Measurements from ENCODE around the gene LMO2.
"Not testable (repeated sequence)": the region's sequence is repeated elsewhere in the genome, so short reads cannot be mapped to it uniquely, and the experiment has no call there.

Gene LMO2

DNA sequence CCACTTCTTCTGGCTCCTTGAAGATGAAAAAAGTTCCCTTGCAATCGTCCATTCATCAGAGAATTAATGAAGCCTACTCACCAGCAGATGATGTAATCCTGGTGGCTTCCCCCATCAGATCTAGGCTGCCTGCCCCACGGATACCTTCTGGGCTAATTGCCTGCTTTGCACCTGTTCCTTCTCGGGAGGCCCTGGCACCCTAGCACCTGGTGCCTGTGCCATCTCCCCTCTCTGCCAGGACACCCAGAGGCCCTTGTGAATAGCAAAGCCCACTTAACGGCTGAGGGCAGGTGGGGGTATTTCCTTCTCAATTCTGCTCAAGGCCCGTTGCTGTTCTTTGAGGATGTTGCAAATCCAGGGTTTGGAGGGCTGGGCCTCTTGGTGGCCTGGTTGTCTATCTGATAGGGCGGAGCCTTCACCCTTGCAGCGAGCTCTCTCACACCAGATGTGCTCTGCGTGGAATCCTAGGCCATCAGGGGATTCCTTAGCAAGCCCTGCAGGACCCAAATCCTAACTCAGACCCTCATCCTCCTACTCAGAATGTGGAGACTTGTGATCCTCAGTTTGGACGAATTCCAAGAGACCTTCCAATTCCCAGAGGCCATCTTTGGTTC is at the start of gene LMO2:
Gene LMO2 (minus strand): TSS at position 363 of the 614 bp plus-strand sequence. CDS start 22,360 bp downstream, outside the sequence.
- DNase-seq (ENCODE audit: low read depth) = no peak

DNA sequence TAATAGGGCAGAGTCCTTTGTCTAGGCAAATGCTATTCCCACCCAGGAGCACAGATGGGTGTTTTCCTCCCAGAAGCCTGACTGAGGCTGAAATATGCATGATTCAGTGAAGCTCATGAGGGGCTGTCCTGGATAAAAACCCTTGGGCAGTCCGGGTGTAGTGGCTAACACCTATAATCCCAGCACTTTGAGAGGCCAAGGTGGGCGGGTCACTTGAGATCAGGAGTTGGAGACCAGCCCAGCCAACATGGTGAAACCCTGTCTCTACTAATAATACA is 48.6 kb upstream of the LMO2 start:
- no peak for DNase-seq (ENCODE audit: low read depth)

DNA sequence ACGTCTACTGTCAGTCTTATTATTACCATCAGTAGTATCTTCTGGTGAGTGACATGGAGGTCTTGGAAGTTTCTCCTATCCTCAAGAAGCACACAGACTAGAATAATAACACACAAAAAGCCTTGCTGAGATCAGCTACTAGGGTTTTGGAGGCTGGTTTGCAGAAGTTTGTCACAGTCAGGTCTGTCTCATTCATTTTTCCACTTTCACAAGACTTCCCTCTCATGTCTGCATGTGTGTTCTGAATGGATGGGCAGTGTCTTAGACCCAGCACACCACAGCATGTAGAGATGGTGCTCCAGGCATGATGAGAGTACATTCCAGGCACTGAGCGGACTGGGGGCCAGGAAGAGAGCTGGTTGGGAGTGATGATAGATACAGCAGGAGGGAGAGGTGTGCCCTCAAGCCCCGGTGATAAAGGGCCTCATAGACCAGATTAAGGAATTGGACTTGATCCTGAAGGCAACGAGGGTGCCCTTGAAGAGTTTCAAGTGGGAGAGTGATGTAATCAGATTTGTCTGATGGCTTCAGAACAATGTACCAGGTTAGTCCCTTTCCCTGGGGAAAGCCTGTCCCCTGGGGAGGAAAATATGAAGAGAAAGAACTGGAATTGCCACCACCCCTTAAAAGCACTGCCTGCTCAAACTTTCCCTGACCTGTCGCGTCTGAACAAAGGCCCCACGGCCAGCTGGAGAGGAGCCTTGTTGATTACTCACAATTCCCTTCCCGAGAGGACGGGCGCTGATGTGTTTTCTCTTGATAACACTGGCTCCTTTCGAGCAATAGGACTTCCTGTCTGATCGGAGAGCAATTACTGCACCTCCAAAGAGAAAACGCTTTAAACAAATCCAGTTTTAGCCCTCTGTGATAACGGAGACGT is 45.1 kb upstream of the LMO2 start:
- no peak for DNase-seq (ENCODE audit: low read depth)

DNA sequence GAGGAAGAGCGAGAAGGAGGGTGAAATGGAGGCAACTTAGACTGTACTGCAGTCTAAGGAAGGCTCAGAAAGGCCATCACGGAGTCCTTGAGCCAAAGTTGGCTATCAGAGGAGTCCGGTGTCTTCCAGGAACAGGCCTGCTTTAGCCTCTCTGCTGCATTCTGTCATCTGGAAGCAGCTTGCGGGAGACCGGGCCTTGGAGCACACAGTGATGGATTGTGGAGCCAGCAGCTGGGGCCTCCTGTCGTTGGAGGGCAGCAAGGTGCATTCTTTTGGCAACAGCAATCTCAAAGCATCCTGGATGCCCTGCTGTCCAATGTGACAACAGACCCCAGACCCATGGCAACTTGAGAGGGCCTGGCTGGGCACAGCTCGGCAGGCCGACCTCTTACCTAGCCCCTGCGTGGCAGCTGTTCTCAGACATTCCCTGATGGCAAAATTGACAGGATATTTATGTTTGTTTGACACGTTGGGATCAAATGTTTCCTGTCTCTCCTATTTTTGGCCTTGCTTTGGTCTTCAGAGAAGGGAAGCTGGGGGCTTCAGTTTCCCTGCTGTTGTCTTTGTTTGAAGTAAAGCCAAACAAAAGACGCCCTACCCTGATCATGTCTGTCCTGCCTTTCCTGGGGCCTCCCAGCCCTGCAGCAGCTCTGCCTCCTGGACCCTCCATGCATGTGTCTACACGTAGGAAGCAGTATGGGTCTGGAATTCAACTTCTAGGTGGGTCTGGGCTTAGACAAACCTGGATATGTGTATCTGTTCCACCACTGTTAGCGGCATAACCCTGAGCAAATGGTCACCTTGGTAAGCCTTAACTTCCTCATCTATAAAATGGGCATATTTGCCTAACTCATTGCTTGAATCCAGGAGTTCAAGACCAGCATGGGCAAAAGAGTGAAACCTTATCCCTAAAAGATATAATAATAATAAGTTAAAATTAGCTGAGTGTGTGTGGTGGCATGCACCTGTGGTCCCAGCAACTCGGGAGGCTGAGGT is 43.9 kb upstream of the LMO2 start:
- no peak for DNase-seq (ENCODE audit: low read depth)

DNA sequence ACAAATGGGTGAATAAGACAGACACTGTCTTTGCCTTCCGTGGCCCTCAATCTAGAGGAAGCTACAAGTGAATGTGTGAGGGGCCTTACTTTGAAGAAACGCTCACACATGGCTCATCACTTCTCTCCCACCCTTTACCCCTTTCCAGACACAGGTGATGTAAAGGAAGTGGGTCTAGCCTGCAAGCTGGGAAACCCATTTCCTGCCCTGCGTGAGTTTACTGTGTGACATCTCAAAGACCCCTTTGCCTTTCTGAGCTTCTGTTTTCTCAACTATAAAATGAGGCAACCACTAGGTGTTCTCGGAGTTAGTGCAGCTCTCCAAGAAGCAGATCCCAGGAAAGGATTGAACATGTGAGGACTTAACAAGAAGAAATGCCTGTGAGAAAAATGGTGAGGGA is 43.1 kb upstream of the LMO2 start:
- DNase-seq (ENCODE audit: low read depth) = no peak

DNA sequence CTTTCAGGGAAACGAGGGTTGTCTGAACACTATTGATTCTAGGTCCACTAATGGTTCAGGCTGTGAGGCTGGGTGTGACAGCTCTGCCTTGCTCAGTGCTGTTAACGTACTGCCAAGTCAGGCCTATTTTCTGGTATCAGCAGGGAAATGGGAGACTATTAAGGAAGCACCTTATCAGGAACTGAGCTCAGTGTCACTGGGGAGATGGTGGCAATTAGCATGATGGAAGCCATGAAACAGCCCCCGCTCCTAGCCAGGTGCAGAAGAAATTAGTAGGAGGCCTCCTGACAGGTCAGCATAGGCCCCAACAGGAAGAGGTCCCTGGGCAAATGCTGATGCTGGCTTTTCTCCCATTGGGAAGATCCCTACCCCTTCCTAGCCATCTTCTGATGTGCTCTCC is 42.6 kb upstream of the LMO2 start:
- no peak for DNase-seq (ENCODE audit: low read depth)

DNA sequence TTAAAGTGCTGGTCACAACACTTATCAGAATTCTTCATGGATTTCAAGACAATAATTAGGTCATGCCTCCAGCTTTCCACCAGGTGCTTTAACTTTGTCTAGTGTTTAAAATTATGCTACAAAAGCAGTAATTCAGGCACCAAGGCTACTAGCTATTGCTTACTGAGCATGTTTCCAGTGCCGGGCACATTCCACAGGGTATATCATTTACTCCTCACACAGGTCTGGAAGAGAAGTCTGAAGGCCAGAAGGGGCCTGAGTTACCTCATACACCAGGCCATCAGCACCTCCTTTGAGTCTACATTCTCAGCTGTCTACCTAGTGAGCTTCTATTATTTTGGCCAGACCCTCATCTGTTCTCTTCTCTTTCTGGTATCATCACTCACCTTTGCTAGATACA is 41.7 kb upstream of the LMO2 start:
- no peak for DNase-seq (ENCODE audit: low read depth)

DNA sequence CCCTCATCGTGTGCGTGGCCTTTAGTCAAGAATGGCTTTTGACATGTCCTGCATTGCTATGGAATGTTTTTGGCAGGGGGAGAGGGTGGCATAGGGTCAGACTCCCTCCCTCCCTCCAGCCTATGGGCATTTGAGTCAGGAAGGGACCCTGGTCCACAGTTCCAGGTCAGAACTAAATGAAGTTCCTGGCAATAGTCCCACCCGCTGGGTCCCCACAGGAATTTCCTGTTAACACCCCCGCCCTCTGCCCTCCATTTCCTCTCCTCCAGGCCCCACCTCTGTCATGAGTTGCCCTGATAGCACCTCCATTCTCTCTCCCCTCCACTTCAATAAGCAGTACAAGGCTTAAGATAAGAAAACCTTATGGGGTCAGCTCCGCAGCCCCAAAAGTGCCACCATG is 40.8 kb upstream of the LMO2 start:
- DNase-seq (ENCODE audit: low read depth) = no peak

DNA sequence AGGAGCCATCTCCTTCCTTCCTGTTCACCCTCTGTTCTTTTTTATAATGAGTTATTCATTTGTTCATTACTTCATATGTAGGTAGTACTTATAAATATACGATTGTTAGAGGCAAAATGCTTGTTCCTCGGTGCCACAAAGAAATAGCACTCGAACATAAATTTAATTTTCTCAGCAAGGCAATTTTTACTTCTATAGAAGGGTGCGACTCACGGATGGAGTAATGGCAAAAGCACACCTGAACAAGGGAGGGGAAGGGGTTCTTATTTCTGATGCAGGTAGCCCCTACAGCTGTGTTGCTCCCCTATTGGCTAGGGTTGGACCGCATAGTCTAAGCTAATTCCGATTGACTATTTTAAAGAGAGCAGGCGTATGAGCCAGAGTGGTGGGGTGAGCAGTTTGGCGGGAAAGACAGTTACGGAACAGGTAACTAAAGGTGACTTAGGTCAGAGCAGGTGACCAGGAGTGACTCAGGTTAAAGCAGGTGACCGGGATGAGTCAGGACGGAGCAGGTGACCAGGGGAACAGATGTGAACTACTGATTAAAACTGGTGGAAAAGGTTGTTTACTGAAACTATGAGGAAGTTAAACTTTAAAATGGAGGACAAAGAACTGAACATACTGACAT is 40.0 kb upstream of the LMO2 start:
- DNase-seq (ENCODE audit: low read depth) = not testable (repeated sequence)

DNA sequence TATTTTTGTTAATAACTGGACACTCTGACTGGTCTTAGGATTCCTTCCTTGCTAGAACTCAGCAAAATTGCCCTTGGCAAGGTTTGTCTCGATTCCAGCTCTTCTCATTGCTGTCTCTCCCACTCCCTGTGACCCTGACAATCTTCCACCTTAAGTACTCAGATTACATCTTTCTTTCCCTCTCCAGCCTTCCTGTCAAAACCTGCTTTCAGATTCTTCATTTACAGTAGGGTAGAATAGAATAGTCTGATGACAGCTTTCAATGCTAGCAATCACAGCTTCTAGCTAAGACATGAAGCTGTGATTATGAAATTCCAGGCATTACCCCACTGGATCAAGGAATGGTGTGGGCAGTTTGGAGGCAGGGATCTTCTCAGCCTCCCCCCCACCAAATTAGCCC is 39.2 kb upstream of the LMO2 start:
- DNase-seq (ENCODE audit: low read depth) = no peak

DNA sequence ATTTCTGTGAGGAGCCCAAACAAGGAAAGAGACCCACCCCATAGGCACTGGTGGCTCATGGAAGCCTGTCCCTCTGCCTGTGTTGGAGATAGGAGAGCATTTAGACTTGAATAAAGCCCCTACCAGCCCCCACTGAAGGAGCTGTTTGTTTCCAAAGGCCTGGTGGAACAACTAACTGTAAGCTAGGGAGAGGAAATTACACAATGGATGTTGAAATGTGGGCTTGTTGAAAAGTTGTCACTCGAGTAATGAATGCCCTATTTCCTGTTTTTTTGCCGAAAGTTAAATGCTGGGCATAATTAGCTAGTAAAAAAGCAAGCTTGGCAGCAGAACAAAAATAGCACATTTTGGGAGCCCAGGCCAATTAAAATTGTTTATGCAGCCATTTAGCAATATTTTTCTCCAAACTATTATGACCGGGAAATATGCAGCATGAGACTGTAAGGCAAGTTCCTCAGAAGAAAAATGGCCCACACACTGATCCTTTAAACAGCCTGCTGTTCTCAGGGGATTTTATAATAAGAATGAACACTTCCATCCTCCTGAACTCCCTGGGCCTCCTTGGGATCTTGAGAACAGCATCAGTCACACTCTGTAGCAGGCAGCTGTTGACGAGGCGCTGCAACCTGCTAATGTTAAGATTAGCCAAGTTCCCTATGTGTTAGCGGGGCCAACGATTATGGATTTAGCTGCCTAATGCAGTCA is 38.6 kb upstream of the LMO2 start:
- no peak for DNase-seq (ENCODE audit: low read depth)

DNA sequence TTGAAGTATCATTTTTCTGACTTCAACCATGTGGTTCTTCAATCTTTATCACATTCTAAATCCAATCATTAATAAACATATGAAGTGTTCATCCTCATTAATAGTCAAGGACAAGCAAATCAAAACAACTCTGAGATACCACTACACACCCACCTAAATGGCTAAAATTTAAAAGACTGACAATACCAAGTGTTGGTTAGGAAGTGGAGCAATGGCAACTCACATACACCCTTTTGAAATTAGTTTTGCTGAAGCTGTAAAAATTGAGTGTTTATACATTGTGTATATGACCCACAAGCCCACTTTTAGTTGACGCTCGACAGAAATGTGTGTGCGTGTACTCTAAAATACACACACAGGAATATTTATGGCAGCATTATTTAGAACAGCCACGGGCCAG is 36.7 kb upstream of the LMO2 start:
- DNase-seq (ENCODE audit: low read depth) = no peak

DNA sequence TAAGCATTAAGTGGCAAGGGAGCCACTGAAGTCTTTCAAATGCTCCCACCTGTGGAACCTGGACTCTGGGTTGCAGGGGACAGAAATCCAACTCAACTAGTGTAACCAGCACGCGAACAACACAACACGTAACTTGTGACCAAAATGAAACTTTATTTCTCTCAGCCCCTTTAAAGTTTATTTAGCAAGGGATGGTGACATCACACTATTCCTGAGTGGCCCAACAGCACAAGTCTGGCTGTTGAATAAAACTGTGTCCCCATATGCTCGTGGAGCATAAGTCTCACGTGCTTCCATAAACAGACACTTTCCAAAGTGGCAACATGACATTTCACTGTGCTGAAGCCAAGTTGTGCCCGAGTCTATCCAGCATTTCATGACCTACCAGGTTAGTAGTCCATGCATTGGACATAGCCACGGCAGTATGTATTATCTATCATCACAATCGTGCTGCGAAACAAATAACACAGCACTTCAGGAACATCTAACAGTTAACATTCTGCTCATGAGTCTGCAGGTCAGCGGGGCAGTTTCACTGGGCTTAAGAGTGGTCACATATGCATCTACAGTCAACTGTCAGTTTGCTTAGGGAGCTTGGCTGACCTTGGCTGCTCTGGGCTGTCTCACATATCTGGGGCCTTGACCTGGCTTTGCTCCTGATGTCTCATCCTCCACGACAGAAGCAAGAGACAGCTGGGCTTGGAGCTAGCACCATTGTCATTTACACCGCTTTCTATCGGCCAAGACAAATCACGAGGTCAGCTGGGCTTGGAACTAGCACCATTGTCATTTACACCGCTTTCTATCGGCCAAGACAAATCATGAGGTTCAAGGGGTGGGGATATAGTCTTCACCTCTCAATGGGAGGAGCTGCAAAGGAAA is 35.0 kb upstream of the LMO2 start:
- no peak for DNase-seq (ENCODE audit: low read depth)

DNA sequence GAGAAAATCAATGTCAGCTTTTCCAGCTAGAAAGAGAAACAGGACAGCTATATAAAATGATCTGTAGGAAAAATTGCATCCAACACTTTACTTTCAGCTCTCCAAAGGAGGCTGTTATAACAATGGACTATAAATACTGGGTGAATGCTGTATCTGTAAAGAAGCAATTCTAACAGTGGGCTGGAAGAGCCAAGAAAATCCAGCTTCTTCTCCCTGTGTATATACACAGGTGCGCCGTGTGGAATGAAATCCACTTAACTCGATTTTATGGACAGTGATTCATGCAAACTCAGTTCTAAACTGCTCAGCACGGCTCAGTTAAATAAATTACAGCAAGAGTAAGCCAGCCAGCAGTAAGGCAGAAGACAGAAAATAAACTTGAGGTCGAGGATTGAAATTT is 32.5 kb upstream of the LMO2 start:
- DNase-seq (ENCODE audit: low read depth) = no peak

DNA sequence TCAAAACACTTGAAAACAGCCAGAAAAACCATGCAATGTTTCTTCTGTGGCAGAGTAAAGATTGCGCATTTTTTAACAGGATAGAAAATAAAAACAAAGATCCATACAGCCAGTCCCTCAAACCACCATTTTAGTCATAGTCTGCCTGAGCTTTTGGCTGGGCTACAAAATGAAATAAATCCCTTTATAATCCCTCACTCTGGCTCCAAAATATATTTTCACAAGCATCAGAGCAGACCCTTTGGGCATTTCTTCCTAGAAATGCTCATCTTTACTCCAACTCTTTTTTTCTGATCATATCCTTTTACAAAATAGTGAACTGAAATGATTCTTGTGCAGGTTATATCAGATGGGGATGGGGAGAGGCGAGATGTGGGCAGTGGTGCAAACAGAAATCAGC is 31.8 kb upstream of the LMO2 start:
- DNase-seq (ENCODE audit: low read depth) = no peak

DNA sequence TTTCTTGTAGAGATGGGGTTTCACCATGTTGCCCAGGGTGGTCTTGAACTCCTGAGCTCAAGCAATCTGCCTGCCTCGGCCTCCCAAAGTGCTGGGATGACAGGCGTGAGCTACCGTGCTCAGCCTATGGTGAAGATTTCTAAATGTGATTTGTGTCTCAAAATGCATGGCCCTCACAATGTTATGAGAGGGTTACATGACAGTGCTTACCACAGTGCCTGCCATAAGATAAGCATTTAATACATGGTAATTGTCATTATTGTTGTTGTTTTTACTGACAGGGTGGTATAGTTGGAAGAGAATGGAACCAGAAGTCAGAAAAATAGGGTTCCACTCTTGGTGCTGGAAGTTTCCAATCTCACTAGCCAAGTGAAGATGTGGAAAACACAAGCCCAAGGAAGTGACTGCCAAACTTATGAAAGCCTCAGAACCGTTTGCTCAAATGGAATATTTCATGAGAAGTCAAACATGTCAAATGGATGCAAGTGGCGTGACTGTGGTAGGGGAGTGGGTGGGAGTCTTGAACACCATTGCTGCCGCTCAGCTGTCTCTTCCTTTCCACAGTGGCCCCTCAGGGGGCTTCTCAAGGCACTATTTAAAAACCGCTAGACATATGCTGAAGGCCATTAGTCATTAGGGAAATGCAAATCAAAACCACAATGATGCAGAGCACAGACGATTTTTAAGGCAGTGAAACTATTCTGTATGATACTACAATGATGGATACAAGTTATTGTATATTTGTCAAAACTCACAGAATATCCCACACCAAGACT is 29.1 kb upstream of the LMO2 start:
- no peak for DNase-seq (ENCODE audit: low read depth)

DNA sequence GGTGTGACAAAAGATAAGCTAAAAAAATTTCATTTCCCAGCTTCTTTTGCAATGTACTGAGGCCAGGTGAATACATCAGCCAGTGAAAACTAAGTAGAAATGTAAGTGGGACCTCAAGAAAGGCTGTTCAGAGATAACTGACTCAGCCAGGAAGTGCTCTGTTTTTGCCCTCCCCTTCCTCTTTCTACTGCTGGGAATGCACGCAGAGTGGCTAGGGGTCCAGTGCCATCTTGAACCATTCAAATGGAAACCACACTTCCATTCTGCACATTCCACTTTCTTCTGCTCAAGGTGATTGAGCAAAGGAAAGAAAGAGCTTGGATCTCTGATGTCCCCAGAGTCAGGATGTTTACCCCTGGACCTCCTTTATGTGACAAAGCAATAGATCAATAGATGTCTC is 27.8 kb upstream of the LMO2 start:
- DNase-seq (ENCODE audit: low read depth) = no peak

DNA sequence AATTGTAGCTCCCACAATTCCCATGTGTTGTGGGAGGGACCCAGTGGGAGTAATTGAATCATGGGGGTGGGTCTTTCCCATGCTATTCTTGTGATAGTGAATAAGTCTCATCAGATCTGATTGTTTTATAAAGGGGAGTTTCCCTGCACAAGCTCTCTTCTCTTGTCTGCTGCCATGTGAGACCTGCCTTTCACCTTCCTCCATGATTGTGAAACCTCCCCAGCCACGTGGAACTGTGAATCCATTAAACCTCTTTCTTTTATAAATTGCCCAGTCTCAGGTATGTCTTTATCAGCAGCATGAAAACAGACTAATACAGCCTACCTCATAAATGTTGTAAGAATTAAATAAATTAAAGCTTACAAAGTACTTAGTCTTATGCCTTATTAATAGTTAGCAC is 25.5 kb upstream of the LMO2 start:
- DNase-seq (ENCODE audit: low read depth) = not testable (repeated sequence)

DNA sequence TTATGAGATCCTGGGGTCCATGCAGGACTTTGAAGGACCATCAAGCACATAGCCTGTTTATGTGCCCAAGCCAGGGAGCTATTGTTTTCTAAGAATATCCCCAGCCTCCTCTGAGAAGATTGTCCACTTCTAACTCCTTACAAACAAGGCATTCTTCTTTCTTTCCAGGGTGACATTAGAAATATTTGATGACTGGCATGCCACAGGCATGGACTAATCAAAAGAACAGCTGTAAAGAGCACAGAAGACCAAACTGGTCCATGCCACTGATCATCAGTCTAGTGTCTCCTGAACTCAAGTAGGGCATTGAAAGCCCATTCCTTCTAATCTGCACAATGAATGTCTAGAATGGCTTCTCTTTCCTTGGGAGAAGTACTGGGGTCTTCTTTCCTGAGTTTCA is 24.9 kb upstream of the LMO2 start:
- DNase-seq (ENCODE audit: low read depth) = no peak

DNA sequence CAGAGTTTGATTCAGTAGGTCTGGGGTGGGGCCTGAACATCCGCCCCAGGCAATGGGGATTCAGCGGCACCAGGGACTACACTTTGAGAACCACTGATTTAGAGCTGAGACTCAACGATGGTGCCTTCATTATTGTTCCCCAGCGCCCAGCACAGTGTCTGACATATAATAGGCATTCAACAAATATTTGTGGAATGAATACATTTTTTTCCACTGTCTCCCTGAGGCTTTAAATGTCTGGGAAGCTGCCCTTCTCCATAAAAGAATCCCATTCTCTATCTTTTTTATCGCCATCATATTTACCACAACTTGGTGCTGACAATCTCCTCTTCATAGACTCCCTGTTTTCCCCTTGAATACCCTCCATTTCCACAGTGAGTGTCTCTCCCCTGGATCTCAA is 23.6 kb upstream of the LMO2 start:
- no peak for DNase-seq (ENCODE audit: low read depth)
